Neural crest cell (in vitro differentiated cells): Measurements from ENCODE around the gene PPP1R2. TPM values are rescaled to one million over a fixed set of nuclear protein-coding genes. Genes with fewer than 3 reads are reported as not detected.

ENCODE experiments used
- DNase-seq: peaks from one replicate; pipeline ENCODE4 v3.0.0; 2021; ENCODE audit warnings: low read depth, mixed read lengths, low spot score
- H3K27ac Mint-ChIP-seq: one replicate; pipeline ENCODE4 v1.8.0; 2021; ENCODE audit warnings: mild to moderate bottlenecking, mixed read lengths; ENCODE audit not compliant: unreplicated experiment
- H3K27me3 Mint-ChIP-seq: 2 replicates; pipeline ENCODE4 v1.8.0; 2021; ENCODE audit warnings: low read depth, mild to moderate bottlenecking, mixed read lengths
- H3K36me3 Mint-ChIP-seq: 2 replicates; pipeline ENCODE4 v1.8.0; 2021; ENCODE audit warnings: low read depth, mild to moderate bottlenecking, mixed read lengths
- H3K4me1 Mint-ChIP-seq: 2 replicates; pipeline ENCODE4 v1.8.0; 2021; ENCODE audit warnings: mixed read lengths
- H3K4me3 Mint-ChIP-seq: one replicate; pipeline ENCODE4 v1.8.0; 2021; ENCODE audit warnings: mild to moderate bottlenecking, mixed read lengths
- H3K9me3 Mint-ChIP-seq: 2 replicates; pipeline ENCODE4 v1.8.0; 2021; ENCODE audit warnings: mixed read lengths
- CTCF ChIP-seq: fragments of 200-600 bp; sonication (generic); conservative IDR thresholded peaks from 2 replicates; pipeline ENCODE4 v1.5.0; 2021; ENCODE audit warnings: antibody characterized with exemption, mild to moderate bottlenecking
- total RNA-seq: library from RNA; stranded (reverse); gene quantifications from 2 replicates; pipeline ENCODE4 v1.2.1, GENCODE V29; 2021

The PPP1R2 gene
- total RNA-seq, 1 donor from 2014 or later = 31.5 TPM

GRCh38 chr3:195544634-195545033 is 1.5 kb upstream of the PPP1R2 start:
- H3K36me3 Mint-ChIP-seq = no peaks in the 10 kb centered on the region
- no peaks in the 10 kb centered on the region for H3K9me3 Mint-ChIP-seq
- H3K4me1 Mint-ChIP-seq = peaks cover 51% of the 10 kb centered on the region
- H3K4me3 Mint-ChIP-seq = peak overlapping the region; percentile 93
- no peak for TF ChIP-seq CTCF
- no peak for DNase-seq
- peaks cover 33% of the 10 kb centered on the region for H3K27me3 Mint-ChIP-seq
- H3K27ac Mint-ChIP-seq = no peak overlapping the region

GRCh38 chr3:195544230-195544536 is 1.1 kb upstream of the PPP1R2 start:
- Mint-ChIP-seq H3K27ac (no peak overlapping the region), H3K4me1 (peaks cover 51% of the 10 kb centered on the region), H3K4me3 (peak overlapping the region; percentile 93), H3K9me3 (no peaks in the 10 kb centered on the region), H3K36me3 (no peaks in the 10 kb centered on the region), H3K27me3 (peaks cover 33% of the 10 kb centered on the region)
- TF ChIP-seq CTCF = no peak
- no peak for DNase-seq

GRCh38 chr3:195543500-195544229 is 540 bp upstream of the PPP1R2 start:
- Mint-ChIP-seq H3K27me3 (peaks cover 33% of the 10 kb centered on the region), H3K36me3 (no peaks in the 10 kb centered on the region), H3K9me3 (no peaks in the 10 kb centered on the region), H3K27ac (peak overlapping the region; percentile 79), H3K4me1 (peaks cover 47% of the 10 kb centered on the region), H3K4me3 (peak overlapping the region; percentile 93)
- no peak for DNase-seq
- TF ChIP-seq CTCF = no peak

- Mint-ChIP-seq H3K9me3 (no peaks in the 10 kb centered on the region), H3K27ac (peak overlapping the region; percentile 58), H3K27me3 (peaks cover 29% of the 10 kb centered on the region), H3K4me1 (peaks cover 36% of the 10 kb centered on the region), H3K4me3 (peak overlapping the region; percentile 93), H3K36me3 (no peaks in the 10 kb centered on the region)
- no peak for DNase-seq
- no peak for TF ChIP-seq CTCF
Measured at GRCh38 chr3:195542316-195542697, 818 bp downstream of the PPP1R2 start.

GRCh38 chr3:195540511-195540910 is 2.6 kb downstream of the PPP1R2 start:
- Mint-ChIP-seq H3K27ac (no peak overlapping the region), H3K9me3 (peaks cover under 1% of the 10 kb centered on the region), H3K4me3 (peak overlapping the region; percentile 80), H3K27me3 (peaks cover 19% of the 10 kb centered on the region), H3K36me3 (peaks cover under 1% of the 10 kb centered on the region), H3K4me1 (peaks cover 39% of the 10 kb centered on the region)
- TF ChIP-seq CTCF = no peak
- DNase-seq = no peak
